HepG2 (cell line): ENCODE results near the gene EDN3. TPM values are rescaled to one million over a fixed set of nuclear protein-coding genes. Genes with fewer than 3 reads are reported as not detected.

Source experiments
- ATAC-seq: fragments of 200-7000 bp; cut with Tn5 transposase; 3 replicates; pipeline ENCODE4 v1.9.1; 2020; ENCODE audit warnings: mild to moderate bottlenecking, moderate library complexity
- BruUV-seq: library from RNA; stranded (reverse); fragments of 400-500 nt; replicated peaks from 2 replicates; lab custom pipeline; 2021; lab: Mats Ljungman, UMichigan
- CTCF ChIA-PET: fragments of 300-600 bp; formaldehyde crosslinking; extraction: SDS; loops from one replicate; lab custom pipeline; 2021; ENCODE audit warnings: low total read pairs, inconsistent platforms, low intra/inter-chr PET ratio; lab: Yijun Ruan, JAX
- POLR2A ChIA-PET: fragments of 350-600 bp; sonication (Branson Sonifier 250); formaldehyde crosslinking; loops from one replicate; lab custom pipeline; 2020; ENCODE audit warnings: antibody characterized with exemption, inconsistent platforms; lab: Yijun Ruan, JAX
- DNase-seq: peaks from one replicate; pipeline ENCODE4 v3.0.0-alpha.2; 2015; ENCODE audit warnings: low spot score
- FAIRE-seq: peaks from 3 replicates; lab custom pipeline; 2011; peaks lifted over from hg19 to GRCh38; lab: Jason Lieb, UNC
- H2AFZ ChIP-seq: one replicate; pipeline ENCODE4 v1.6.1; 2011; ENCODE audit warnings: low read length, inconsistent platforms
- H3K27ac ChIP-seq: fragments of 300-600 bp; 3 replicates; pipeline ENCODE4 v1.8.0; 2011; ENCODE audit warnings: mixed run types, mild to moderate bottlenecking, mixed read lengths, low read length, inconsistent platforms; ENCODE audit not compliant: insufficient read depth; ENCODE audit errors: extremely low read length
- H3K27me3 ChIP-seq, 2 experiments: fragments of 200-600 bp in 1 of 2; 2 replicates in 1 of 2; 3 replicates in 1 of 2; pipeline versions ENCODE4 v1.6.0 to v1.8.0; 2011; ENCODE audit warnings: low read length in 2 of 2, mild to moderate bottlenecking in 2 of 2, moderate library complexity in 2 of 2, inconsistent platforms in 1 of 2; ENCODE audit not compliant: insufficient read depth in 2 of 2, control insufficient read depth in 1 of 2
- H3K36me3 ChIP-seq, 2 experiments: fragments of 200-600 bp in 1 of 2; replicated peaks in 1 of 2; 2 replicates in 1 of 2; 3 replicates in 1 of 2; pipeline versions ENCODE4 v1.5.1 to v1.8.0; 2011; ENCODE audit warnings: low read length in 2 of 2, inconsistent platforms in 1 of 2; ENCODE audit not compliant: insufficient read depth in 2 of 2, control insufficient read depth in 1 of 2
- H3K4me1 ChIP-seq: 2 replicates; pipeline ENCODE4 v1.5.1; 2012; ENCODE audit warnings: low read length, inconsistent platforms; ENCODE audit not compliant: insufficient read depth
- H3K4me2 ChIP-seq: 2 replicates; pipeline ENCODE4 v1.6.0; 2011; ENCODE audit warnings: low read depth, low read length, inconsistent platforms
- H3K4me3 ChIP-seq, 3 experiments: fragments of 200-600 bp in 1 of 3; sonication (generic), shearing (Covaris generic) in 1 of 3; replicated peaks in 1 of 3; 2 replicates each; pipeline ENCODE4 v1.5.1; 2011 to 2016; ENCODE audit warnings: low read length in 3 of 3, inconsistent platforms in 2 of 3, low read depth in 2 of 3, mild to moderate bottlenecking in 2 of 3, control low read depth in 1 of 3, mixed read lengths in 1 of 3; ENCODE audit not compliant: insufficient read depth in 1 of 3
- H3K79me2 ChIP-seq: one replicate; pipeline ENCODE4 v1.6.1; 2011; ENCODE audit warnings: low read length, inconsistent platforms; ENCODE audit not compliant: insufficient read depth
- H3K9ac ChIP-seq: 2 replicates; pipeline ENCODE4 v1.6.0; 2011; ENCODE audit warnings: mild to moderate bottlenecking, low read depth, low read length, inconsistent platforms; ENCODE audit not compliant: insufficient read depth
- H3K9me3 ChIP-seq: 2 replicates; pipeline ENCODE4 v1.5.1; 2012; ENCODE audit warnings: mild to moderate bottlenecking, low read length
- H4K20me1 ChIP-seq: 2 replicates; pipeline ENCODE4 v1.6.0; 2011; ENCODE audit warnings: inconsistent platforms, mild to moderate bottlenecking, low read length, moderate library complexity; ENCODE audit not compliant: insufficient read depth
- ATM ChIP-seq: fragments of 450-650 bp; IDR thresholded peaks from 2 replicates; pipeline ENCODE4 v1.7.1; 2017; ENCODE audit warnings: mild to moderate bottlenecking, borderline replicate concordance
- CEBPG ChIP-seq: IDR thresholded peaks from 2 replicates; pipeline ENCODE4 v1.6.1; 2016
- CREM ChIP-seq, 2 experiments: sonication (generic) in 1 of 2; formaldehyde crosslinking in 1 of 2; IDR thresholded peaks; 2 replicates each; pipeline versions ENCODE4 v1.4.0 to v1.6.1; 2016 to 2020; ENCODE audit warnings: antibody characterized with exemption in 1 of 2, mild to moderate bottlenecking in 1 of 2, missing genetic modification reagents in 1 of 2
- ETV6 ChIP-seq: sonication (generic); formaldehyde crosslinking; conservative IDR thresholded peaks from 2 replicates; pipeline ENCODE4 v1.4.0; 2020; ENCODE audit warnings: missing genetic modification reagents
- GLI4 ChIP-seq: sonication (generic); formaldehyde crosslinking; IDR thresholded peaks from 2 replicates; pipeline ENCODE4 v1.5.1; 2020; ENCODE audit warnings: missing genetic modification reagents, mild to moderate bottlenecking, moderate library complexity, borderline replicate concordance
- PLRG1 ChIP-seq: fragments of 450-650 bp; conservative IDR thresholded peaks from 2 replicates; pipeline ENCODE4 v1.6.1; 2016
- PPARG ChIP-seq: conservative IDR thresholded peaks from 2 replicates; pipeline ENCODE4 v1.6.1; 2016; ENCODE audit warnings: missing biosample characterization, missing genetic modification reagents
- SALL1 ChIP-seq: sonication (generic); formaldehyde crosslinking; IDR thresholded peaks from 2 replicates; pipeline ENCODE4 v1.8.0; 2022; ENCODE audit warnings: mild to moderate bottlenecking, missing genetic modification reagents
- SOX5 ChIP-seq: IDR thresholded peaks from 2 replicates; pipeline ENCODE4 v1.6.1; 2016; ENCODE audit warnings: borderline replicate concordance
- TBX3 ChIP-seq: fragments of 450-650 bp; IDR thresholded peaks from 2 replicates; pipeline ENCODE4 v1.6.1; 2017; ENCODE audit warnings: antibody characterized with exemption, mild to moderate bottlenecking, inconsistent platforms, borderline replicate concordance
- TOE1 ChIP-seq: sonication (generic); formaldehyde crosslinking; IDR thresholded peaks from 2 replicates; pipeline ENCODE4 v1.4.0; 2020; ENCODE audit warnings: mild to moderate bottlenecking, missing genetic modification reagents
- ZFP82 ChIP-seq: sonication (generic); formaldehyde crosslinking; IDR thresholded peaks from 2 replicates; pipeline ENCODE4 v1.5.1; 2020; ENCODE audit warnings: mild to moderate bottlenecking, missing genetic modification reagents, borderline replicate concordance
- ZNF354B ChIP-seq: sonication (generic); formaldehyde crosslinking; IDR thresholded peaks from 2 replicates; pipeline ENCODE4 v1.8.0; 2022; ENCODE audit warnings: mild to moderate bottlenecking, missing genetic modification reagents
- ZNF589 ChIP-seq: sonication (generic); formaldehyde crosslinking; conservative IDR thresholded peaks from 2 replicates; pipeline ENCODE4 v1.8.0; 2022; ENCODE audit warnings: mild to moderate bottlenecking, moderate library complexity, missing genetic modification reagents
- ZNF792 ChIP-seq: IDR thresholded peaks from 2 replicates; pipeline ENCODE4 v1.6.1; 2016
- WGBS: methylation state at CpG from one replicate; pipeline ENCODE4 v1.1.6; 2017; ENCODE audit warnings: low lambda C conversion rate; 5-methylcytosine and 5-hydroxymethylcytosine counted together
- in situ Hi-C: cut with HindIII; loops from 2 replicates; pipeline ENCODE4 v1.10.0; 2017; ENCODE audit warnings: low pct_unique_long_range_greater_than_20kb; ENCODE audit not compliant: extremely low pct_ligation_motif_present
- intact Hi-C: fragments of 100-400 bp; cut with micrococcal nuclease; formaldehyde crosslinking; loops from one replicate; pipeline ENCODE4 v1.10.0; 2022; ENCODE audit not compliant: unreplicated experiment
- polyA plus RNA-seq, 8 experiments: library from polyadenylated mRNA; depleted of rRNA in 3 of 8; stranded (reverse) in 7 of 8; unstranded in 1 of 8; fragments of >200 nt; fragmentation: Illumina TruSeq in 4 of 8; extraction: Trizol in 4 of 8; gene quantifications; 2 replicates each; pipeline versions ENCODE4 v1.2.1 to v1.2.3, GENCODE V29; 2011 to 2016; ENCODE audit warnings: low read depth in 4 of 8, missing spikeins in 1 of 8, mixed read lengths in 1 of 8; ENCODE audit not compliant: insufficient read depth in 1 of 8
- total RNA-seq, 5 experiments: library from RNA; depleted of rRNA; stranded (reverse); fragments of >200 nt; fragmentation: Illumina TruSeq; extraction: Trizol; gene quantifications; 2 replicates each; pipeline ENCODE4 v1.2.3, GENCODE V29; 2016; ENCODE audit warnings: low read depth in 1 of 5
- TF ChIP-seq, protein P1 (sequence below), 2 experiments: sonication (generic) in 1 of 2; formaldehyde crosslinking in 1 of 2; IDR thresholded peaks; 2 replicates each; pipeline versions ENCODE4 v1.6.1 to v1.9.0; 2014 to 2022; ENCODE audit warnings: antibody characterized with exemption in 1 of 2, borderline replicate concordance in 1 of 2, inconsistent platforms in 1 of 2, low read depth in 1 of 2, missing genetic modification reagents in 1 of 2
- TF ChIP-seq, protein P2 (sequence below): sonication (generic); formaldehyde crosslinking; conservative IDR thresholded peaks from 2 replicates; pipeline ENCODE4 v1.5.0; 2020; ENCODE audit warnings: missing genetic modification reagents
- TF ChIP-seq, protein P3 (sequence below): sonication (generic); formaldehyde crosslinking; IDR thresholded peaks from 2 replicates; pipeline ENCODE4 v1.4.0; 2020; ENCODE audit warnings: missing genetic modification reagents

EDN3 gene
- total and polyA plus RNA-seq, 2 of the 13 experiments (the other 11 are each of a cell fraction or from before 2014, with no cell fraction given) = not detected

GRCh38 chr20:59289994-59290393 is 10.4 kb upstream of the EDN3 start:
- in situ Hi-C loops (no loop called here), intact Hi-C loops (loop anchor here (5.0 kb wide), 1 partner anchor 1032 kb away; no protein-coding TSS in a partner anchor)
- H3K4me2 ChIP-seq = no peak overlapping the region
- H3K9me3 ChIP-seq = no peaks in the 10 kb centered on the region
- H3K36me3 ChIP-seq = no peaks in the 10 kb centered on the region
- peaks cover 8 to 42% of the 10 kb centered on the region in 2 experiments; a peak in 3 of 5 replicates for H3K27me3 ChIP-seq
- DNase-seq = no peak
- CTCF ChIA-PET = no interaction called here
- no peak for ATAC-seq
- no peak overlapping the region for H2AFZ ChIP-seq
- H3K79me2 ChIP-seq = no peaks in the 10 kb centered on the region
- 6% methylated on average over 4 of the region's 5 CpGs for WGBS
- no peak overlapping the region for H3K9ac ChIP-seq
- no peak for FAIRE-seq
- BruUV-seq = no TSS peak
- H3K4me1 ChIP-seq = no peaks in the 10 kb centered on the region
- POLR2A ChIA-PET = no interaction called here
- H3K27ac ChIP-seq = no peak overlapping the region
- no peaks in the 10 kb centered on the region for H4K20me1 ChIP-seq
- H3K4me3 ChIP-seq = no peak overlapping the region
- TF ChIP-seq ZNF589 = no peak
- no peak for TF ChIP-seq CREM (IDR thresholded peaks at IDR 0.05)
- TF ChIP-seq CREM (CRISPR knock-in tag; IDR thresholded peaks at IDR 0.05) = no peak
- no peak for TF ChIP-seq ATM
- TF ChIP-seq CEBPG (CRISPR knock-in tag) = no peak
- TF ChIP-seq PPARG (CRISPR knock-in tag) = no peak
- no peak for TF ChIP-seq ZNF792 (CRISPR knock-in tag)
- TF ChIP-seq SALL1 (CRISPR knock-in tag) = no peak
- TF ChIP-seq SOX5 (CRISPR knock-in tag) = no peak
- TF ChIP-seq, protein P1, sequence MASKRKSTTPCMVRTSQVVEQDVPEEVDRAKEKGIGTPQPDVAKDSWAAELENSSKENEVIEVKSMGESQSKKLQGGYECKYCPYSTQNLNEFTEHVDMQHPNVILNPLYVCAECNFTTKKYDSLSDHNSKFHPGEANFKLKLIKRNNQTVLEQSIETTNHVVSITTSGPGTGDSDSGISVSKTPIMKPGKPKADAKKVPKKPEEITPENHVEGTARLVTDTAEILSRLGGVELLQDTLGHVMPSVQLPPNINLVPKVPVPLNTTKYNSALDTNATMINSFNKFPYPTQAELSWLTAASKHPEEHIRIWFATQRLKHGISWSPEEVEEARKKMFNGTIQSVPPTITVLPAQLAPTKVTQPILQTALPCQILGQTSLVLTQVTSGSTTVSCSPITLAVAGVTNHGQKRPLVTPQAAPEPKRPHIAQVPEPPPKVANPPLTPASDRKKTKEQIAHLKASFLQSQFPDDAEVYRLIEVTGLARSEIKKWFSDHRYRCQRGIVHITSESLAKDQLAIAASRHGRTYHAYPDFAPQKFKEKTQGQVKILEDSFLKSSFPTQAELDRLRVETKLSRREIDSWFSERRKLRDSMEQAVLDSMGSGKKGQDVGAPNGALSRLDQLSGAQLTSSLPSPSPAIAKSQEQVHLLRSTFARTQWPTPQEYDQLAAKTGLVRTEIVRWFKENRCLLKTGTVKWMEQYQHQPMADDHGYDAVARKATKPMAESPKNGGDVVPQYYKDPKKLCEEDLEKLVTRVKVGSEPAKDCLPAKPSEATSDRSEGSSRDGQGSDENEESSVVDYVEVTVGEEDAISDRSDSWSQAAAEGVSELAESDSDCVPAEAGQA (IDR thresholded peaks at IDR 0.05; ENCODE audit: low read depth) = no peak
- TF ChIP-seq, protein P1 (CRISPR knock-in tag; IDR thresholded peaks at IDR 0.05; ENCODE audit: borderline replicate concordance) = no peak
- no peak for TF ChIP-seq PLRG1
- no peak for TF ChIP-seq GLI4 (CRISPR knock-in tag)
- TF ChIP-seq ZFP82 = no peak
- TF ChIP-seq ZNF354B (CRISPR knock-in tag) = no peak
- TF ChIP-seq TOE1 (CRISPR knock-in tag) = no peak
- TF ChIP-seq ETV6 (CRISPR knock-in tag) = no peak
- TF ChIP-seq, protein P2, sequence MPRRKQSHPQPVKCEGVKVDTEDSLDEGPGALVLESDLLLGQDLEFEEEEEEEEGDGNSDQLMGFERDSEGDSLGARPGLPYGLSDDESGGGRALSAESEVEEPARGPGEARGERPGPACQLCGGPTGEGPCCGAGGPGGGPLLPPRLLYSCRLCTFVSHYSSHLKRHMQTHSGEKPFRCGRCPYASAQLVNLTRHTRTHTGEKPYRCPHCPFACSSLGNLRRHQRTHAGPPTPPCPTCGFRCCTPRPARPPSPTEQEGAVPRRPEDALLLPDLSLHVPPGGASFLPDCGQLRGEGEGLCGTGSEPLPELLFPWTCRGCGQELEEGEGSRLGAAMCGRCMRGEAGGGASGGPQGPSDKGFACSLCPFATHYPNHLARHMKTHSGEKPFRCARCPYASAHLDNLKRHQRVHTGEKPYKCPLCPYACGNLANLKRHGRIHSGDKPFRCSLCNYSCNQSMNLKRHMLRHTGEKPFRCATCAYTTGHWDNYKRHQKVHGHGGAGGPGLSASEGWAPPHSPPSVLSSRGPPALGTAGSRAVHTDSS = no peak
- no peak for TF ChIP-seq TBX3
- TF ChIP-seq, protein P3, sequence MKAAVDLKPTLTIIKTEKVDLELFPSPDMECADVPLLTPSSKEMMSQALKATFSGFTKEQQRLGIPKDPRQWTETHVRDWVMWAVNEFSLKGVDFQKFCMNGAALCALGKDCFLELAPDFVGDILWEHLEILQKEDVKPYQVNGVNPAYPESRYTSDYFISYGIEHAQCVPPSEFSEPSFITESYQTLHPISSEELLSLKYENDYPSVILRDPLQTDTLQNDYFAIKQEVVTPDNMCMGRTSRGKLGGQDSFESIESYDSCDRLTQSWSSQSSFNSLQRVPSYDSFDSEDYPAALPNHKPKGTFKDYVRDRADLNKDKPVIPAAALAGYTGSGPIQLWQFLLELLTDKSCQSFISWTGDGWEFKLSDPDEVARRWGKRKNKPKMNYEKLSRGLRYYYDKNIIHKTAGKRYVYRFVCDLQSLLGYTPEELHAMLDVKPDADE (CRISPR knock-in tag) = no peak
